ENCODE data around the gene ANKRD55.
"Not testable (repeated sequence)": the region's sequence is repeated elsewhere in the genome, so short reads cannot be mapped to it uniquely, and the experiment has no call there.

Gene ANKRD55

GRCh38 chr5:56206126-56206910, 26.8 kb downstream of the ANKRD55 start:
- DNase-seq = no peak

- not testable (repeated sequence) for DNase-seq
These were observed 29.2 kb downstream of the ANKRD55 start for GRCh38 chr5:56203936-56204335.

- no peak for DNase-seq
These were observed 30.6 kb downstream of the ANKRD55 start for GRCh38 chr5:56202483-56202882.

- DNase-seq = not testable (repeated sequence)
These were observed 31.3 kb downstream of the ANKRD55 start for GRCh38 chr5:56201762-56202261.

GRCh38 chr5:56200971-56201666, 32.0 kb downstream of the ANKRD55 start:
- DNase-seq = peak; percentile 13

- no peak for DNase-seq
These were observed 38.1 kb downstream of the ANKRD55 start for GRCh38 chr5:56195016-56195415.

GRCh38 chr5:56192246-56192645, 40.9 kb downstream of the ANKRD55 start:
- DNase-seq = no peak

GRCh38 chr5:56191656-56192055, 41.5 kb downstream of the ANKRD55 start:
- no peak for DNase-seq

- DNase-seq = no peak
These were observed 42.6 kb downstream of the ANKRD55 start for GRCh38 chr5:56190497-56190896.

- DNase-seq = no peak
These were observed 47.3 kb downstream of the ANKRD55 start for GRCh38 chr5:56185768-56186311.

- no peak for DNase-seq
These were observed 49.6 kb downstream of the ANKRD55 start for GRCh38 chr5:56183506-56183905.

- DNase-seq = no peak
These were observed 53.7 kb downstream of the ANKRD55 start for GRCh38 chr5:56179442-56179841.

- DNase-seq = no peak
These were observed 54.3 kb downstream of the ANKRD55 start for GRCh38 chr5:56178823-56179222.

GRCh38 chr5:56176871-56177533, 56.1 kb downstream of the ANKRD55 start:
- no peak for DNase-seq

- no peak for DNase-seq
These were observed 56.9 kb downstream of the ANKRD55 start for GRCh38 chr5:56176155-56176798.

GRCh38 chr5:56175488-56175887, 57.6 kb downstream of the ANKRD55 start:
- DNase-seq = no peak

- no peak for DNase-seq
These were observed 58.1 kb downstream of the ANKRD55 start for GRCh38 chr5:56175021-56175420.

- no peak for DNase-seq
These were observed 60.9 kb downstream of the ANKRD55 start for GRCh38 chr5:56172241-56172640.

GRCh38 chr5:56170557-56170956, 62.6 kb downstream of the ANKRD55 start:
- no peak for DNase-seq

GRCh38 chr5:56169949-56170348, 63.2 kb downstream of the ANKRD55 start:
- DNase-seq = no peak

- no peak for DNase-seq
These were observed 63.8 kb downstream of the ANKRD55 start for GRCh38 chr5:56169281-56169680.

GRCh38 chr5:56168066-56168478, 65.1 kb downstream of the ANKRD55 start:
- DNase-seq = no peak

- no peak for DNase-seq
These were observed 65.6 kb downstream of the ANKRD55 start for GRCh38 chr5:56167519-56167918.
